ENCODE data around the gene PFDN5.

DNA sequence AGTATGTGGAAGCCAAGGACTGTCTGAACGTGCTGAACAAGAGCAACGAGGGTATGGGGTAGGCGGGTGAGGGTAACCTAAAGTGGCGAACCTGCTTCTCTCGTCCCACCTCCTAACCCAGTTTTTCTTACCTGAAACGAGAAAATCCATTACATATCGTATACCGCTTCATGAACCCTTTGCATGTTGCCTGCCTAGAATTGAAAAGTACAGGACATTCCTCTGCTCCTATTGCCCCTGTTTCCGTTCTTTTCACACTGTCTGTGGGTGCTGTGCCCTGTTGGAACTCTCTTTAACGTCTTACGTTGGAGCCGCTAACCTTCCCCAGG is 513 bp downstream of the PFDN5 start:
- TF ChIP-seq POLR2AphosphoS5 (IDR thresholded peaks at IDR 0.05; ENCODE audit: low read depth, low read length), result no peak
- TF ChIP-seq TAF1 (IDR thresholded peaks at IDR 0.05; ENCODE audit: low read depth, low read length), result no peak

Data from GM12891 (cell line).